PC-3 (cell line): ENCODE measurements around the gene RXFP2. TPM values are rescaled to one million over a fixed set of nuclear protein-coding genes. Genes with fewer than 3 reads are reported as not detected.

Source experiments
- ATAC-seq: fragments of 200-7000 bp; cut with Tn5 transposase; 2 replicates; pipeline ENCODE4 v1.9.1; 2020; ENCODE audit warnings: mild to moderate bottlenecking, moderate library complexity
- BruUV-seq: library from RNA; stranded (reverse); fragments of 400-500 nt; replicated peaks from 2 replicates; lab custom pipeline; 2021; lab: Mats Ljungman, UMichigan
- CTCF ChIA-PET: fragments of 300-600 bp; sonication (Branson Sonifier 250); formaldehyde crosslinking; loops from one replicate; lab custom pipeline; 2022; ENCODE audit warnings: antibody characterized with exemption; lab: Charles Lee
- POLR2A ChIA-PET: fragments of 300-600 bp; sonication (Branson Sonifier 250); formaldehyde crosslinking; loops from one replicate; lab custom pipeline; 2022; ENCODE audit warnings: antibody characterized with exemption; ENCODE audit not compliant: unreplicated experiment; lab: Charles Lee
- DNase-seq: peaks from one replicate; pipeline ENCODE4 v3.0.0-alpha.2; 2015
- H2AFZ ChIP-seq: fragments of 300-600 bp; sonication (generic); 2 replicates; pipeline ENCODE4 v1.6.0; 2016; ENCODE audit warnings: antibody characterized with exemption, low read length
- H3F3A ChIP-seq: fragments of 300-600 bp; sonication (generic); one replicate; pipeline ENCODE4 v1.6.0; 2017; ENCODE audit warnings: antibody characterized with exemption, low read length, control low read depth, mild to moderate bottlenecking; ENCODE audit not compliant: unreplicated experiment
- H3K27ac ChIP-seq: fragments of 300-600 bp; sonication (generic); 2 replicates; pipeline ENCODE4 v1.5.1; 2016; ENCODE audit warnings: mild to moderate bottlenecking, low read length
- H3K27me3 ChIP-seq: fragments of 300-600 bp; sonication (generic); 2 replicates; pipeline ENCODE4 v1.6.1; 2016; ENCODE audit warnings: low read length, mixed read lengths
- H3K36me3 ChIP-seq: fragments of 300-600 bp; sonication (generic); 2 replicates; pipeline ENCODE4 v1.6.1; 2016; ENCODE audit warnings: low read depth, mixed run types, low read length, mixed read lengths
- H3K4me1 ChIP-seq: fragments of 300-600 bp; sonication (generic); 2 replicates; pipeline ENCODE4 v1.5.1; 2016; ENCODE audit warnings: low read length; ENCODE audit not compliant: insufficient read depth
- H3K4me2 ChIP-seq: fragments of 300-600 bp; sonication (generic); 2 replicates; pipeline ENCODE4 v1.6.0; 2016; ENCODE audit warnings: low read length
- H3K4me3 ChIP-seq: fragments of 300-600 bp; sonication (generic); 2 replicates; pipeline ENCODE4 v1.5.1; 2016; ENCODE audit warnings: mild to moderate bottlenecking, low read length, mixed read lengths
- H3K79me2 ChIP-seq: fragments of 300-600 bp; sonication (generic); 2 replicates; pipeline ENCODE4 v1.6.1; 2017; ENCODE audit warnings: low read length, mixed read lengths
- H3K9ac ChIP-seq: fragments of 300-600 bp; sonication (generic); 2 replicates; pipeline ENCODE4 v1.6.0; 2016; ENCODE audit warnings: mild to moderate bottlenecking, low read length
- H3K9me2 ChIP-seq: fragments of 300-600 bp; sonication (generic); replicated peaks from 2 replicates; pipeline ENCODE4 v1.6.1; 2016; ENCODE audit warnings: mixed run types, low read length, mixed read lengths
- H3K9me3 ChIP-seq: fragments of 300-600 bp; sonication (generic); 2 replicates; pipeline ENCODE4 v1.6.1; 2016; ENCODE audit warnings: low read length, mixed read lengths
- H4K20me1 ChIP-seq: fragments of 300-600 bp; sonication (generic); 2 replicates; pipeline ENCODE4 v1.6.1; 2016; ENCODE audit warnings: low read length, mixed read lengths
- EZH2 ChIP-seq: fragments of 300-600 bp; sonication (generic); IDR thresholded peaks from one replicate; pipeline ENCODE4 v1.6.1; 2017; ENCODE audit warnings: antibody characterized with exemption, mild to moderate bottlenecking, low read length; ENCODE audit not compliant: unreplicated experiment
- EZH2phosphoT487 ChIP-seq: fragments of 300-600 bp; sonication (generic); IDR thresholded peaks from 2 replicates; pipeline ENCODE4 v1.6.1; 2018; ENCODE audit warnings: mild to moderate bottlenecking, antibody characterized with exemption, low read length, borderline replicate concordance
- intact Hi-C: fragments of 100-400 bp; cut with micrococcal nuclease; formaldehyde crosslinking; loops from 2 replicates; pipeline ENCODE4 v1.9.0; 2023
- total RNA-seq: library from RNA; depleted of rRNA; stranded (reverse); fragments of >200 nt; gene quantifications from 2 replicates; pipeline ENCODE4 v1.2.3, GENCODE V29; 2014
- TF ChIP-seq, protein P1 (sequence below): fragments of 300-600 bp; sonication (generic); conservative IDR thresholded peaks from 2 replicates; pipeline ENCODE4 v1.5.1; 2017; ENCODE audit warnings: antibody characterized with exemption, low read depth, mild to moderate bottlenecking, low read length

The RXFP2 gene
- total RNA-seq, 1 experiment from 2014 or later, result not detected

DNA sequence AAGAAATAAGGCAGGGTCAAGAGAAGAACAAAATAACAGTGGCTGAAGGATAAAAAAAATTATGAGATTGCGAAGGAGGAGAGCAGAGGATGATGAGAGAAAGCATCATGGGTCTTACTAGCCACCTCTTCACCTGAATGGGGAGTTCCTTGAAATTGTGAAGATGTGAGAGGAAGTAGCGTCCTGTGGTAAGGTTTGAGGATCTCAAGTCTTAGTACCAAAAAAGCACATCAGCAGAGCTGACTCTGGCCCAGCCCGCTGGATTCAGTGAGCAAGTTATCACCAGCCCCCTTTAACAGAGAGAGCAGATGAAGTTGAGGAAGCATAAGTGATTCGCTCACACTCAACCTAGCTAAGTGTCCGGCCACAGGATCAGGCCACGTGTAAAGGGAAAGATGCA is 61.8 kb downstream of the RXFP2 start:
- TF ChIP-seq, protein P1, sequence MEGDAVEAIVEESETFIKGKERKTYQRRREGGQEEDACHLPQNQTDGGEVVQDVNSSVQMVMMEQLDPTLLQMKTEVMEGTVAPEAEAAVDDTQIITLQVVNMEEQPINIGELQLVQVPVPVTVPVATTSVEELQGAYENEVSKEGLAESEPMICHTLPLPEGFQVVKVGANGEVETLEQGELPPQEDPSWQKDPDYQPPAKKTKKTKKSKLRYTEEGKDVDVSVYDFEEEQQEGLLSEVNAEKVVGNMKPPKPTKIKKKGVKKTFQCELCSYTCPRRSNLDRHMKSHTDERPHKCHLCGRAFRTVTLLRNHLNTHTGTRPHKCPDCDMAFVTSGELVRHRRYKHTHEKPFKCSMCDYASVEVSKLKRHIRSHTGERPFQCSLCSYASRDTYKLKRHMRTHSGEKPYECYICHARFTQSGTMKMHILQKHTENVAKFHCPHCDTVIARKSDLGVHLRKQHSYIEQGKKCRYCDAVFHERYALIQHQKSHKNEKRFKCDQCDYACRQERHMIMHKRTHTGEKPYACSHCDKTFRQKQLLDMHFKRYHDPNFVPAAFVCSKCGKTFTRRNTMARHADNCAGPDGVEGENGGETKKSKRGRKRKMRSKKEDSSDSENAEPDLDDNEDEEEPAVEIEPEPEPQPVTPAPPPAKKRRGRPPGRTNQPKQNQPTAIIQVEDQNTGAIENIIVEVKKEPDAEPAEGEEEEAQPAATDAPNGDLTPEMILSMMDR, result no peak
- TF ChIP-seq EZH2 (no peak), EZH2phosphoT487 (no peak)
- ChIA-PET CTCF (no interaction called here), POLR2A (no interaction called here)
- ATAC-seq (no peak), DNase-seq (no peak)
- H3K4me3 ChIP-seq, result no peak overlapping the region
- intact Hi-C loops, result no loop called here
- H3K36me3 ChIP-seq, result no peaks in the 10 kb centered on the region
- no peaks in the 10 kb centered on the region for H3K4me1 ChIP-seq
- no peaks in the 10 kb centered on the region for H4K20me1 ChIP-seq
- no peak overlapping the region for H2AFZ ChIP-seq
- no peak overlapping the region for H3K27ac ChIP-seq
- no peaks in the 10 kb centered on the region for H3K9me2 ChIP-seq
- no TSS peak for BruUV-seq
- H3K4me2 ChIP-seq, result no peak overlapping the region
- H3K9me3 ChIP-seq, result no peaks in the 10 kb centered on the region
- no peaks in the 10 kb centered on the region for H3F3A ChIP-seq
- H3K79me2 ChIP-seq, result no peaks in the 10 kb centered on the region
- H3K27me3 ChIP-seq, result peaks cover 35% of the 10 kb centered on the region
- no peak overlapping the region for H3K9ac ChIP-seq

DNA sequence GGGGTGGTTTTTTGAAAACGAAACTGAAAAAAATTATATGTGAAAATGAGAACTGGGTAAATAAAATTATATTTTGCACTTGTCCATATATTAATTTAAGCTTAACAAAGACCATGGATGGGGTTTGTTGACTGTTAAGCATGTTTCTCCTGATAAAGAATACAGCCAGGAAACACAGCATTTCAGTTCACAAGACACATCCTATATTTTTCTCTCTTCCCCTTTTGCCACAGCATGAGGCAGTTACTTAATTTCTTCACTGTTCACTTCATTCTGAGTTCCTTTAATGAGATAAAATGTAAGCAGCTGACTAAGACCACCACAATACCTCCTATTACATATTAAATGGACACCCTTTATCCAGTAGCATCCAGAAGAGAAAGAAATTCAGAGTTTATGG is 64.0 kb downstream of the RXFP2 start:
- no peak overlapping the region for H3K4me3 ChIP-seq
- ChIA-PET CTCF (no interaction called here), POLR2A (no interaction called here)
- no peak overlapping the region for H3K9ac ChIP-seq
- H3K4me2 ChIP-seq, result no peak overlapping the region
- no peaks in the 10 kb centered on the region for H3K36me3 ChIP-seq
- ATAC-seq, result no peak
- no peaks in the 10 kb centered on the region for H3K79me2 ChIP-seq
- no peaks in the 10 kb centered on the region for H3F3A ChIP-seq
- no peak overlapping the region for H3K27ac ChIP-seq
- BruUV-seq, result no TSS peak
- DNase-seq, result no peak
- H3K4me1 ChIP-seq, result no peaks in the 10 kb centered on the region
- H4K20me1 ChIP-seq, result no peaks in the 10 kb centered on the region
- TF ChIP-seq EZH2 (no peak), EZH2phosphoT487 (no peak)
- TF ChIP-seq, protein P1, result no peak
- H3K9me3 ChIP-seq, result no peaks in the 10 kb centered on the region
- H3K27me3 ChIP-seq, result peaks cover 35% of the 10 kb centered on the region
- intact Hi-C loops, result no loop called here
- no peak overlapping the region for H2AFZ ChIP-seq
- no peaks in the 10 kb centered on the region for H3K9me2 ChIP-seq

DNA sequence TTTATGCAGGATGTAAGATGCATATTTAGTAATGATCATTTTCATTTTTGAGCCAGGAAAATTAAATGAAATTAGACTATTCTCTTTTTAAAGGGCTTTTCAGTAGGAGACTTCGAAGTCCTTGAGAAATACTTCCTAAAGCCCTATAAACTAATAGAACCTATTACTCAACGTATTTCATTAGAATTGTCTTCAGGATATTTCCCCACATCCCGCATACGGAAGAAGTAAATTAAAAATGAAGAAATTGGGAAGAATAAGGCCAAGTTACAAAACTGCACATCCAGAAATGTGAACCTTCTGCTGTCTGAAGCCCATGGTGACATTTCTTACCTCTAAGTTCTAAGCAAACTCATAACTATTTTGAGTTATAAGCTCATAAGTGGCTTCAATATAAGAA is 66.5 kb downstream of the RXFP2 start:
- intact Hi-C loops, result no loop called here
- no peaks in the 10 kb centered on the region for H3K36me3 ChIP-seq
- no peaks in the 10 kb centered on the region for H3K79me2 ChIP-seq
- no peak overlapping the region for H3K4me3 ChIP-seq
- H3K4me2 ChIP-seq, result no peak overlapping the region
- peaks cover 29% of the 10 kb centered on the region for H3K27me3 ChIP-seq
- CTCF ChIA-PET, result no interaction called here
- ATAC-seq (no peak), DNase-seq (no peak)
- no peaks in the 10 kb centered on the region for H3K9me3 ChIP-seq
- H2AFZ ChIP-seq, result no peak overlapping the region
- POLR2A ChIA-PET, result no interaction called here
- TF ChIP-seq EZH2, result no peak
- TF ChIP-seq EZH2phosphoT487, result no peak
- TF ChIP-seq, protein P1, result no peak
- H3F3A ChIP-seq, result no peaks in the 10 kb centered on the region
- H4K20me1 ChIP-seq, result no peaks in the 10 kb centered on the region
- no peak overlapping the region for H3K27ac ChIP-seq
- H3K4me1 ChIP-seq, result no peaks in the 10 kb centered on the region
- BruUV-seq, result no TSS peak
- no peaks in the 10 kb centered on the region for H3K9me2 ChIP-seq
- no peak overlapping the region for H3K9ac ChIP-seq
